Activated T-cell treated with anti-CD3 and anti-CD28 coated beads, Interleukin-2, amount 50 U/mL, for 4 hours (primary cell): ENCODE data around the gene SP1. TPM values are rescaled to one million over a fixed set of nuclear protein-coding genes. Genes with fewer than 3 reads are reported as not detected.
"Not testable (repeated sequence)": the region's sequence is repeated elsewhere in the genome, so short reads cannot be mapped to it uniquely, and the experiment has no call there.

ENCODE experiments used
- ATAC-seq, 2 donors: fragments of 200-7000 bp; cut with Tn5 transposase; one replicate each; pipeline ENCODE4 v1.10.0; 2021
- DNase-seq: peaks from one replicate; pipeline ENCODE4 v3.0.0-alpha.2; 2020
- H3K27me3 Mint-ChIP-seq: one replicate; pipeline ENCODE4 v1.8.0; 2021; ENCODE audit warnings: low read depth, mixed read lengths
- H3K36me3 Mint-ChIP-seq: one replicate; pipeline ENCODE4 v1.8.0; 2022; ENCODE audit warnings: mixed read lengths; ENCODE audit not compliant: insufficient read depth
- H3K4me1 Mint-ChIP-seq: one replicate; pipeline ENCODE4 v1.8.0; 2021; ENCODE audit warnings: low read depth, mixed read lengths
- H3K4me3 Mint-ChIP-seq: one replicate; pipeline ENCODE4 v1.8.0; 2021; ENCODE audit warnings: mild to moderate bottlenecking, moderate library complexity, mixed read lengths
- H3K9me3 Mint-ChIP-seq: one replicate; pipeline ENCODE4 v1.8.0; 2021; ENCODE audit warnings: mixed read lengths
- total RNA-seq, 3 donors: library from RNA; stranded (reverse); gene quantifications; one replicate each; pipeline ENCODE4 v1.2.1, GENCODE V29; 2021

Gene SP1
- total RNA-seq, 3 donors from 2014 or later: 61.9 to 64.6 (median 63.5) TPM

GRCh38 chr12:53431187-53431586 lies 51.2 kb downstream of the SP1 start:
- no peaks in the 10 kb centered on the region for H3K36me3 Mint-ChIP-seq
- H3K4me1 Mint-ChIP-seq: peaks cover 7% of the 10 kb centered on the region
- no peaks in the 10 kb centered on the region for H3K27me3 Mint-ChIP-seq
- no peak for DNase-seq
- ATAC-seq: no peak
- no peaks in the 10 kb centered on the region for H3K9me3 Mint-ChIP-seq
- no peak overlapping the region for H3K4me3 Mint-ChIP-seq

- not testable (repeated sequence) for H3K27me3 Mint-ChIP-seq, H3K36me3 Mint-ChIP-seq, H3K4me3 Mint-ChIP-seq, H3K4me1 Mint-ChIP-seq, ATAC-seq, DNase-seq, H3K9me3 Mint-ChIP-seq
Observed at GRCh38 chr12:53435326-53435725, 55.4 kb downstream of the SP1 start.

- H3K9me3 Mint-ChIP-seq, ATAC-seq, H3K27me3 Mint-ChIP-seq, H3K36me3 Mint-ChIP-seq, DNase-seq, H3K4me3 Mint-ChIP-seq: not testable (repeated sequence)
- H3K4me1 Mint-ChIP-seq: peaks cover 20% of the 10 kb centered on the region
Observed at GRCh38 chr12:53439582-53439981, 59.6 kb downstream of the SP1 start.

GRCh38 chr12:53441040-53441833 lies 61.3 kb downstream of the SP1 start, which contains the start of gene PRR13:
TSS of gene PRR13 (plus strand) at chr12:53441734. CDS start at chr12:53442715, 981 bp downstream.
- no peaks in the 10 kb centered on the region for H3K9me3 Mint-ChIP-seq
- ATAC-seq (peak; percentile 98 to 99), DNase-seq (peak; percentile 99)
- H3K4me1 Mint-ChIP-seq: peaks cover 35% of the 10 kb centered on the region
- H3K4me3 Mint-ChIP-seq: peak within 1 kb of the TSS; percentile 95
- H3K27me3 Mint-ChIP-seq: no peaks in the 10 kb centered on the region
- H3K36me3 Mint-ChIP-seq: peaks cover 10% of the 10 kb centered on the region

- H3K4me3 Mint-ChIP-seq: peak overlapping the region; percentile 95
- peaks cover 39% of the 10 kb centered on the region for H3K4me1 Mint-ChIP-seq
- no peaks in the 10 kb centered on the region for H3K27me3 Mint-ChIP-seq
- H3K9me3 Mint-ChIP-seq: no peaks in the 10 kb centered on the region
- peaks cover 20% of the 10 kb centered on the region for H3K36me3 Mint-ChIP-seq
- DNase-seq: no peak
- no peak for ATAC-seq
Observed at GRCh38 chr12:53443955-53444354, 64.0 kb downstream of the SP1 start.

- Mint-ChIP-seq H3K4me3 (peak overlapping the region; percentile 95), H3K4me1 (peaks cover 39% of the 10 kb centered on the region), H3K36me3 (peaks cover 20% of the 10 kb centered on the region)
- not testable (repeated sequence) for H3K9me3 Mint-ChIP-seq, DNase-seq, H3K27me3 Mint-ChIP-seq, ATAC-seq
Observed at GRCh38 chr12:53444593-53445325, 64.8 kb downstream of the SP1 start.

GRCh38 chr12:53450936-53451335 lies 71.0 kb downstream of the SP1 start:
- peaks cover 44% of the 10 kb centered on the region for H3K36me3 Mint-ChIP-seq
- no peak for DNase-seq
- no peaks in the 10 kb centered on the region for H3K27me3 Mint-ChIP-seq
- peaks cover 36% of the 10 kb centered on the region for H3K4me1 Mint-ChIP-seq
- H3K4me3 Mint-ChIP-seq: no peak overlapping the region
- no peak for ATAC-seq
- no peaks in the 10 kb centered on the region for H3K9me3 Mint-ChIP-seq

GRCh38 chr12:53451661-53452158 lies 71.7 kb downstream of the SP1 start, which contains the start of gene PCBP2:
TSS of gene PCBP2 (plus strand) at chr12:53452102. CDS start at chr12:53454801, 2,699 bp downstream.
- ATAC-seq: peak; percentile 95 to 97
- peak; percentile 96 for DNase-seq
- Mint-ChIP-seq H3K36me3 (peaks cover 41% of the 10 kb centered on the region), H3K27me3 (no peaks in the 10 kb centered on the region), H3K4me1 (peaks cover 35% of the 10 kb centered on the region), H3K4me3 (peak within 1 kb of the TSS; percentile 92), H3K9me3 (no peaks in the 10 kb centered on the region)

GRCh38 chr12:53452159-53453077 lies 72.4 kb downstream of the SP1 start:
- Mint-ChIP-seq H3K36me3 (peaks cover 41% of the 10 kb centered on the region), H3K4me3 (peak overlapping the region; percentile 92), H3K27me3 (no peaks in the 10 kb centered on the region), H3K9me3 (no peaks in the 10 kb centered on the region), H3K4me1 (peaks cover 35% of the 10 kb centered on the region)
- DNase-seq (peak; percentile 72), ATAC-seq (peak; percentile 41 to 43)

GRCh38 chr12:53453953-53454640 lies 74.1 kb downstream of the SP1 start:
- no peaks in the 10 kb centered on the region for H3K27me3 Mint-ChIP-seq
- no peaks in the 10 kb centered on the region for H3K9me3 Mint-ChIP-seq
- H3K4me1 Mint-ChIP-seq: peaks cover 36% of the 10 kb centered on the region
- H3K4me3 Mint-ChIP-seq: peak overlapping the region; percentile 92
- no peak for ATAC-seq
- peaks cover 42% of the 10 kb centered on the region for H3K36me3 Mint-ChIP-seq
- no peak for DNase-seq

- Mint-ChIP-seq H3K27me3 (no peaks in the 10 kb centered on the region), H3K4me1 (peaks cover 37% of the 10 kb centered on the region), H3K36me3 (peaks cover 46% of the 10 kb centered on the region), H3K4me3 (peak overlapping the region; percentile 92), H3K9me3 (no peaks in the 10 kb centered on the region)
- DNase-seq (no peak), ATAC-seq (no peak)
Observed at GRCh38 chr12:53454707-53455106, 74.7 kb downstream of the SP1 start.

GRCh38 chr12:53456654-53457366 lies 76.8 kb downstream of the SP1 start:
- H3K4me3 Mint-ChIP-seq: no peak overlapping the region
- H3K4me1 Mint-ChIP-seq: peaks cover 45% of the 10 kb centered on the region
- H3K9me3 Mint-ChIP-seq: no peaks in the 10 kb centered on the region
- no peaks in the 10 kb centered on the region for H3K27me3 Mint-ChIP-seq
- ATAC-seq (no peak), DNase-seq (no peak)
- peaks cover 62% of the 10 kb centered on the region for H3K36me3 Mint-ChIP-seq

GRCh38 chr12:53459097-53459496 lies 79.1 kb downstream of the SP1 start:
- ATAC-seq (no peak), DNase-seq (no peak)
- Mint-ChIP-seq H3K36me3 (peaks cover 68% of the 10 kb centered on the region), H3K27me3 (no peaks in the 10 kb centered on the region), H3K9me3 (no peaks in the 10 kb centered on the region), H3K4me1 (peaks cover 49% of the 10 kb centered on the region), H3K4me3 (no peak overlapping the region)
